Islet of Langerhans (tissue), 1 donor: ENCODE results near the gene MTCL1.

ENCODE experiments used
- FAIRE-seq: peaks from one replicate; lab custom pipeline; 2011; peaks lifted over from hg19 to GRCh38; lab: Jason Lieb, UNC

The MTCL1 gene

DNA sequence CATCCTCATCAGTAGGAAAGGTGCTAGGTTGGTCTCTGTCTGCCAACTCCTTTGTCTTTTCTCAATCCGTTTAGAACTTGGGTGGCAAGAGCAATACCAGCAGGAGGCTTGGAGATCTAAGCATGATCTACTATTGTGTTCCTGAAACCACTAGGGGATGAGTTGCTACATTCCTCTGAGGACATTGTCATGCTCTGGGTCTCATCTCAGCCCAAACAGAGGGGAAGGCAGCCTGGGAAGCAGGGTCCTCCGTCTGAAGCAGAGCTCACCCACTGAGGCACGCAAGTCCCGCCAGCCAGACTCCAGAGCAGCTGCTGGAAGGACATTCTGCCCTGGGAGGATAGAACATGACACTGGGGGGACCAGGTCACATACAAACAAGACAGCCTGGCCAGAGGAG is 162.9 kb downstream of the MTCL1 start:
- no peak for FAIRE-seq

- FAIRE-seq: no peak
Observed at GRCh38 chr18:8868779-8869415, 163.5 kb downstream of the MTCL1 start.

GRCh38 chr18:8869696-8870095 is 164.3 kb downstream of the MTCL1 start:
- no peak for FAIRE-seq

DNA sequence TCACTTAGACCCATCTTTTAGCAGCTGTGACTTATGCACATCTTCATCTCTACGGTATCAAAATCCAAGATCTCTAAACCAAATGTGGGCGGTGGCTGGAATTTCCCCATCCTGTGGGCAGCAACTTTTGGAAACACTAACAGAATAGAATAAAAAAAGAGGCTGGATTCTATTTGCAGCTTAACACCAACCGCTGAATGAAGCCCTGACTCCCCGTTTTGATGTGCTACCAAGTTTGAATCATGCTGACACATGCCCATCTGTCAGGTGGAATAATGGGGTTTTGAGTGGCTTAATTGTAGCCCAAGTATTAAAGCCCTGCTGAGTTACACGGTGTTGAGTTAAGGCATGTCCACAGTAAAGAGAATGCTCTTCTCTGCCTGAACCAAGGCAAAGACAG is 165.2 kb downstream of the MTCL1 start:
- no peak for FAIRE-seq

GRCh38 chr18:8871489-8871888 is 166.1 kb downstream of the MTCL1 start:
- FAIRE-seq: no peak

DNA sequence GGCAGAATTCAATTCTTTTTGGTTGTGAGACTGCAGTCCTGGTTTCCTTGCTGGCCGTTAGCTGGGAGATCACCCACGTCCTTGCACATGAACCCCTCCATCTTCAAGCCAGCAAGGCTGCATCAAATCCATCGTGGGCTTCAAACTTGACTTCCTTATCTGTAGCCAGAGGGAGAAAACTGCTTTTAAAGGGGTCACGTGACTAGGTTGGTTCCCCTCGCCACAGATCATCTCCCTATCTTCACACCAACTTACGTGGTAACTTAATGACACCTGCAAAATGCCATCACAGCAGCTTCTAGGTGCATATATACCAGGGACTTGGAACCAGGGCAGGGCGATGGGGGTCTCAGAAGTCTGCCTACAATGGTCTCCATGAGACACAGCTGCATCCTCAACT is 169.5 kb downstream of the MTCL1 start:
- FAIRE-seq: no peak

GRCh38 chr18:8876887-8877286 is 171.5 kb downstream of the MTCL1 start:
- no peak for FAIRE-seq

DNA sequence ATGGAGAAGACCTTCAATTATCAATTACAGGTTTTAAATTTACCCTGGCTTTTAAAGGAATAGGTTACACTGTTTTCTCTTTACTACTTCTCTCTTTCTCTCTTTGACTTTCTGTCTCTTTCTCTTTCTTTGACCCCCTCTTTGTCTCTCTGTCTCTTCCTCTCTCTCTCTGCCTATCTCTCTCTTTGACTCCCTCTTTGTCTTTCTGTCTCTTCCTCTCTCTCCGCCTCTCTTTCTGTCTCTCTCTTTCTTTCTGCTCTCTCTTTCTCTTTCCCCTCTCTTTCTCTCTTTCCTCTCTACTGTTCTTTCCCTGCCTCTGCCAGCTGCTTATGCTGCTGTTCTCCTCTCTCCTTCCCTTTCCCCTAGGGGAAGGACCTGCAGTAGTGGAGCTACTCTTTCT is 175.7 kb downstream of the MTCL1 start:
- FAIRE-seq: no peak
